ENCODE data around the gene IDH3A.
A peak's percentile ranks its signal among the peaks of the same experiment; 100 is the strongest.

IDH3A gene

DNA sequence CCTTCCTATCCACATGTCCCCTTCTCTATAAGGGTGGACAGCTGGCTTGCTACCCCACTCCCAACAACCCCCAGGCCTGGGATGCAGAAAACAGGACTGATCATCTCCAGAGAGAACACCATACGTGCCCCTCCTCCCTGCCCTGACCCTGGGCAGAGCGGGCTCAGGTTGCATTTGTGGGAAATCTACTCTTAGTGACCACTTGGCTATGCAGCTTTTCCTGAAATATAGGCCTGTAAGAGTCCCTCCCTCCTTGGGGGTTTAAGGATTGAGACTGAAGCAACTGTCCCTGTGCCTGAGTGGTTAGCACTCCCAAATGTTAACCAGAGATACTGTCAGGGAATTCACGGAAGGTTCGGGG lies 45.1 kb upstream of the IDH3A start:
- TF ChIP-seq CTCF (IDR thresholded peaks at IDR 0.05; ENCODE audit: insufficient read depth, low read depth, low read length, missing control alignments) = no peak
- DNase-seq (ENCODE audit: low read depth) = no peak
- H3K4me3 ChIP-seq (ENCODE audit: low read depth, low read length) = no peak overlapping the region

GRCh38 chr15:78104566-78105475 lies 44.3 kb upstream of the IDH3A start:
- DNase-seq (ENCODE audit: low read depth) = peak; percentile 33
- no peak overlapping the region for H3K4me3 ChIP-seq (ENCODE audit: low read depth, low read length)
- no peak for TF ChIP-seq CTCF (IDR thresholded peaks at IDR 0.05; ENCODE audit: insufficient read depth, low read depth, low read length, missing control alignments)

GRCh38 chr15:78105476-78106241 lies 43.5 kb upstream of the IDH3A start:
- peak; percentile 48 for DNase-seq (ENCODE audit: low read depth)
- no peak for TF ChIP-seq CTCF (IDR thresholded peaks at IDR 0.05; ENCODE audit: insufficient read depth, low read depth, low read length, missing control alignments)
- H3K4me3 ChIP-seq (ENCODE audit: low read depth, low read length) = no peak overlapping the region

DNA sequence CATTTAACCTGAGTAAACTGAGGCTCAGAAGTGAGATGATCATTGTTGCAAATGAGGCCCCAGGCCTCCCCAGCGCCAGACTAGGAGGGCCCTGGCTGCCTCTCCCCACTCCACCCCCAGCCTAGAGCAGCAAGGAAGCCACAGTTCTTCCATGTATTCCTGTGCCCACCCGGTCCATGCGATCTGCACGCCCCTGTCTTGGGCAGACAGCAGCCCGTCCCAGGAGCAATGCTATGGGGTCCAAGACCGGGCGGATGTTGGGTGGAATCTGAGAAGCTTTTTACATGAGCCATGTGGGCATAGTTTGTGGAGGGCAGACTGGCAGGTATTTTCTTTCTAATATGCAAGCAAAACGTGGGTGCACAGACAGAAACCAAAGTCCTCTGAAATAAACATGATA lies 41.7 kb upstream of the IDH3A start:
- DNase-seq (ENCODE audit: low read depth) = no peak

DNA sequence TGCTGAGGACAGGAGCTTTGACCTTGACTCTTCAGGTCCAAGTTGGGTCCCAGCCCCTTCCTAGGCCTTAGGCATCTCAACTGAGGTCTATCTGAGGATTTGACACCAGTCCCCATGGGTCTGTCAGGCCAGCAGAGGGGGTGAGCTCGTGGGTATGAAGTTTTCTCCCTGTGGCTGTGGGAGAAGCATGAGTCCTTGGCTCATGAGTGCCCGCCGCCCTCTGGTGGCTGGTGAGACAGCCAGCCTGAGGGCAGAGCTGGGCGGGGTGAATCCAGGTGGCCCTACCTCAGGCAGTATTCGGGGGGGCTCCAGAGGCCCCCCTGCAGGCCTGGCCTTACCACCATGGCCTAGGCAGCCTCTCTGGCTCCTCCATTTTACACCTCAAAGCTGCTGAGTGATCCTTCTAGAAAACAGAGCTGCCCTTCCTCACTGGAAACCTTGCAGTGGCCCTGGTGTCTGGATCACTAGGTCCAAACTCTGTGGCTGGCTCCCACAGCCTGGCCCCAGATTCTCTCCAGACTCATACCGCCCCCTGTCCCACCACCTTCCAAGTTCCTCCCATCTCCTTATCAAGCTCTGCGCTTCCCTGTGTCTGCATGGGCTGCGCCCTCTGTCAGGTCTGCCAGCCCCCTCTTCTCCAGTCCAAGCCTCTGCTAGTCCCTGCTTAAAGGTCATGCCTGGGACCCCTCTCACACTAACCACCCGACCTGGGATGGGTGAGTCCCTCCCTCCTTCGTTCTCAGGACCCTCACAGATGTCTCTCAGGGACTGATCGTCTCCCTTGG lies 40.7 kb upstream of the IDH3A start:
- H3K4me3 ChIP-seq (ENCODE audit: low read depth, low read length) = no peak overlapping the region
- TF ChIP-seq CTCF (IDR thresholded peaks at IDR 0.05; ENCODE audit: insufficient read depth, low read depth, low read length, missing control alignments) = peak; percentile 91
- peak; percentile 92 for DNase-seq (ENCODE audit: low read depth)

More for the DNA sequence above, 41.7 kb upstream of the IDH3A start:
- TF ChIP-seq CTCF (IDR thresholded peaks at IDR 0.05; ENCODE audit: insufficient read depth, low read depth, low read length, missing control alignments) = no peak
- H3K4me3 ChIP-seq (ENCODE audit: low read depth, low read length) = no peak overlapping the region

DNA sequence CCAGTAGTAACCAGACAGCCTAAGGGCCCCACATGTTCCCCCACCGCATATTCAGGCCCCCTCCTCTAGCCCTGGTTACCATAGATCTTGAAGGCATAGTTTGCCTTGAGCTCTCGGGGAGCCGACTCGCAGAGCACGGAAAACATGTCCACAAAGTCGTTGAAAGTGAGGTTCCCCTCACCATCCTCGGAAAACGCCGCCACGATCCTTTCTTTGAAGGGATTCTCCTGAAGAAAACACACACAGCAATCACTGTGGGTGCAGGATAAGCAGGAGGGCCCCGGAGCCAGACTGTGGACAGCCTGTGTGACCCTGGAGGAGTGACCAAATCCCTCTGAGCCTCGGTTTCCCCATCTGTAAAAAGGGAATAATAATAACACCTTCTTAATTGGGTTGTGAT lies 40.0 kb upstream of the IDH3A start:
- no peak for DNase-seq (ENCODE audit: low read depth)
- no peak overlapping the region for H3K4me3 ChIP-seq (ENCODE audit: low read depth, low read length)
- no peak for TF ChIP-seq CTCF (IDR thresholded peaks at IDR 0.05; ENCODE audit: insufficient read depth, low read depth, low read length, missing control alignments)
